Testis (tissue), 3 donors: ENCODE data around the gene SPOCD1. TPM values are rescaled to one million over a fixed set of nuclear protein-coding genes. Genes with fewer than 3 reads are reported as not detected.

Experiments
- DNase-seq: peaks from one replicate; pipeline ENCODE4 v3.0.0-alpha.2; 2019
- H3K27ac ChIP-seq, 2 donors: fragments of 200-600 bp; sonication (generic); one replicate each; pipeline ENCODE4 v1.5.1; 2019
- H3K27me3 ChIP-seq: fragments of 200-600 bp; sonication (generic); one replicate; pipeline ENCODE4 v1.5.1; 2019
- H3K36me3 ChIP-seq: fragments of 200-600 bp; sonication (generic); one replicate; pipeline ENCODE4 v1.5.1; 2017; ENCODE audit warnings: low read depth; ENCODE audit errors: missing control alignments
- H3K4me1 ChIP-seq: fragments of 200-600 bp; sonication (generic); one replicate; pipeline ENCODE4 v1.5.1; 2019
- H3K4me3 ChIP-seq, 2 donors: fragments of 200-600 bp; sonication (generic); one replicate each; pipeline ENCODE4 v1.5.1; 2017 to 2019
- H3K9me3 ChIP-seq: fragments of 200-600 bp; sonication (generic); one replicate; pipeline ENCODE4 v1.5.1; 2017
- CTCF ChIP-seq, 3 experiments: fragments of 450-650 bp in 2 of 3; fragments of 200-600 bp in 1 of 3; sonication (generic) in 1 of 3; IDR thresholded peaks; one replicate each; pipeline ENCODE4 v1.5.1; 2016 to 2019; ENCODE audit warnings: antibody characterized with exemption in 3 of 3, mild to moderate bottlenecking in 2 of 3, moderate library complexity in 1 of 3
- POLR2A ChIP-seq: fragments of 450-650 bp; IDR thresholded peaks from one replicate; pipeline ENCODE4 v1.6.1; 2017; ENCODE audit warnings: antibody characterized with exemption, mild to moderate bottlenecking, moderate library complexity
- WGBS, 2 donors: methylation state at CpG; one replicate each; pipeline ENCODE4 v1.1.5; 2018; 5-methylcytosine and 5-hydroxymethylcytosine counted together
- intact Hi-C: fragments of 100-400 bp; cut with DNase I; formaldehyde crosslinking; loops from one replicate; pipeline ENCODE4 v1.15.1; 2023; ENCODE audit warnings: low total_unique reads
- polyA plus RNA-seq: library from polyadenylated mRNA; stranded (reverse); fragments of 350-450 nt; fragmentation: Illumina TruSeq; extraction: RNeasy Lipid Tissue Mini Kit (QIAGEN cat#74804); gene quantifications from one replicate; pipeline ENCODE4 v1.2.3, GENCODE V29; 2014; ENCODE audit warnings: low read depth, low replicate concordance; ENCODE audit not compliant: insufficient read depth
- total RNA-seq, 2 donors: library from RNA; depleted of rRNA; stranded (reverse); fragments of >200 nt; gene quantifications; one replicate each; pipeline ENCODE4 v1.2.3, GENCODE V29; 2016

Gene SPOCD1
- total and polyA plus RNA-seq, 3 donors from 2014 or later, result 22.0 to 36.0 (median 32.0) TPM

GRCh38 chr1:31811605-31812004, 4.2 kb downstream of the SPOCD1 start:
- intact Hi-C loops, result no loop called here
- no peak overlapping the region for H3K4me3 ChIP-seq
- peak; percentile 46 for DNase-seq
- no peaks in the 10 kb centered on the region for H3K36me3 ChIP-seq
- WGBS, 2 donors, result 57 to 64% methylated on average over 7 of the region's 7 CpGs
- peaks cover 21% of the 10 kb centered on the region for H3K4me1 ChIP-seq
- no peaks in the 10 kb centered on the region for H3K9me3 ChIP-seq
- TF ChIP-seq POLR2A (no peak), CTCF (IDR thresholded peaks at IDR 0.05) (no peak)
- H3K27ac ChIP-seq, result no peak overlapping the region
- H3K27me3 ChIP-seq, result no peaks in the 10 kb centered on the region

- Histone ChIP-seq H3K27ac (no peak overlapping the region), H3K4me1 (peaks cover 10% of the 10 kb centered on the region), H3K27me3 (no peaks in the 10 kb centered on the region), H3K36me3 (no peaks in the 10 kb centered on the region), H3K4me3 (no peak overlapping the region), H3K9me3 (no peaks in the 10 kb centered on the region)
- intact Hi-C loops, result no loop called here
- no peak for DNase-seq
- TF ChIP-seq POLR2A (no peak), CTCF (IDR thresholded peaks at IDR 0.05) (no peak)
- 76 to 85% methylated on average over 4 of the region's 4 CpGs for WGBS, 2 donors
These were observed 6.1 kb downstream of the SPOCD1 start for GRCh38 chr1:31809698-31810097.

- no peaks in the 10 kb centered on the region for H3K27me3 ChIP-seq
- WGBS, 2 donors, result 86% methylated on average over 4 of the region's 4 CpGs
- H3K4me3 ChIP-seq, result no peak overlapping the region
- no peaks in the 10 kb centered on the region for H3K9me3 ChIP-seq
- H3K27ac ChIP-seq, result no peak overlapping the region
- intact Hi-C loops, result no loop called here
- TF ChIP-seq CTCF (IDR thresholded peaks at IDR 0.05) (no peak), POLR2A (no peak)
- H3K4me1 ChIP-seq, result no peaks in the 10 kb centered on the region
- DNase-seq, result no peak
- no peaks in the 10 kb centered on the region for H3K36me3 ChIP-seq
These were observed 8.4 kb downstream of the SPOCD1 start for GRCh38 chr1:31807273-31808048.

GRCh38 chr1:31805318-31805717, 10.5 kb downstream of the SPOCD1 start:
- Histone ChIP-seq H3K9me3 (no peaks in the 10 kb centered on the region), H3K4me3 (no peak overlapping the region), H3K27ac (no peak overlapping the region), H3K27me3 (no peaks in the 10 kb centered on the region), H3K4me1 (no peaks in the 10 kb centered on the region), H3K36me3 (no peaks in the 10 kb centered on the region)
- no peak for DNase-seq
- TF ChIP-seq POLR2A (no peak), CTCF (IDR thresholded peaks at IDR 0.05) (no peak)
- intact Hi-C loops, result no loop called here
- 90% methylated on average over 6 of the region's 6 CpGs for WGBS, 2 donors

GRCh38 chr1:31804098-31804497, 11.7 kb downstream of the SPOCD1 start:
- 81 to 86% methylated on average over 1 of the region's 1 CpG for WGBS, 2 donors
- Histone ChIP-seq H3K27ac (no peak overlapping the region), H3K36me3 (no peaks in the 10 kb centered on the region), H3K4me1 (no peaks in the 10 kb centered on the region), H3K4me3 (no peak overlapping the region), H3K27me3 (no peaks in the 10 kb centered on the region), H3K9me3 (no peaks in the 10 kb centered on the region)
- DNase-seq, result no peak
- TF ChIP-seq POLR2A (no peak), CTCF (IDR thresholded peaks at IDR 0.05) (no peak)
- intact Hi-C loops, result no loop called here
